ENCODE results near the gene PARD3.

- TF ChIP-seq MAX (IDR thresholded peaks at IDR 0.05): no peak
- TF ChIP-seq, protein P1, sequence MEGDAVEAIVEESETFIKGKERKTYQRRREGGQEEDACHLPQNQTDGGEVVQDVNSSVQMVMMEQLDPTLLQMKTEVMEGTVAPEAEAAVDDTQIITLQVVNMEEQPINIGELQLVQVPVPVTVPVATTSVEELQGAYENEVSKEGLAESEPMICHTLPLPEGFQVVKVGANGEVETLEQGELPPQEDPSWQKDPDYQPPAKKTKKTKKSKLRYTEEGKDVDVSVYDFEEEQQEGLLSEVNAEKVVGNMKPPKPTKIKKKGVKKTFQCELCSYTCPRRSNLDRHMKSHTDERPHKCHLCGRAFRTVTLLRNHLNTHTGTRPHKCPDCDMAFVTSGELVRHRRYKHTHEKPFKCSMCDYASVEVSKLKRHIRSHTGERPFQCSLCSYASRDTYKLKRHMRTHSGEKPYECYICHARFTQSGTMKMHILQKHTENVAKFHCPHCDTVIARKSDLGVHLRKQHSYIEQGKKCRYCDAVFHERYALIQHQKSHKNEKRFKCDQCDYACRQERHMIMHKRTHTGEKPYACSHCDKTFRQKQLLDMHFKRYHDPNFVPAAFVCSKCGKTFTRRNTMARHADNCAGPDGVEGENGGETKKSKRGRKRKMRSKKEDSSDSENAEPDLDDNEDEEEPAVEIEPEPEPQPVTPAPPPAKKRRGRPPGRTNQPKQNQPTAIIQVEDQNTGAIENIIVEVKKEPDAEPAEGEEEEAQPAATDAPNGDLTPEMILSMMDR (IDR thresholded peaks at IDR 0.05): no peak
- TF ChIP-seq, protein P2, sequence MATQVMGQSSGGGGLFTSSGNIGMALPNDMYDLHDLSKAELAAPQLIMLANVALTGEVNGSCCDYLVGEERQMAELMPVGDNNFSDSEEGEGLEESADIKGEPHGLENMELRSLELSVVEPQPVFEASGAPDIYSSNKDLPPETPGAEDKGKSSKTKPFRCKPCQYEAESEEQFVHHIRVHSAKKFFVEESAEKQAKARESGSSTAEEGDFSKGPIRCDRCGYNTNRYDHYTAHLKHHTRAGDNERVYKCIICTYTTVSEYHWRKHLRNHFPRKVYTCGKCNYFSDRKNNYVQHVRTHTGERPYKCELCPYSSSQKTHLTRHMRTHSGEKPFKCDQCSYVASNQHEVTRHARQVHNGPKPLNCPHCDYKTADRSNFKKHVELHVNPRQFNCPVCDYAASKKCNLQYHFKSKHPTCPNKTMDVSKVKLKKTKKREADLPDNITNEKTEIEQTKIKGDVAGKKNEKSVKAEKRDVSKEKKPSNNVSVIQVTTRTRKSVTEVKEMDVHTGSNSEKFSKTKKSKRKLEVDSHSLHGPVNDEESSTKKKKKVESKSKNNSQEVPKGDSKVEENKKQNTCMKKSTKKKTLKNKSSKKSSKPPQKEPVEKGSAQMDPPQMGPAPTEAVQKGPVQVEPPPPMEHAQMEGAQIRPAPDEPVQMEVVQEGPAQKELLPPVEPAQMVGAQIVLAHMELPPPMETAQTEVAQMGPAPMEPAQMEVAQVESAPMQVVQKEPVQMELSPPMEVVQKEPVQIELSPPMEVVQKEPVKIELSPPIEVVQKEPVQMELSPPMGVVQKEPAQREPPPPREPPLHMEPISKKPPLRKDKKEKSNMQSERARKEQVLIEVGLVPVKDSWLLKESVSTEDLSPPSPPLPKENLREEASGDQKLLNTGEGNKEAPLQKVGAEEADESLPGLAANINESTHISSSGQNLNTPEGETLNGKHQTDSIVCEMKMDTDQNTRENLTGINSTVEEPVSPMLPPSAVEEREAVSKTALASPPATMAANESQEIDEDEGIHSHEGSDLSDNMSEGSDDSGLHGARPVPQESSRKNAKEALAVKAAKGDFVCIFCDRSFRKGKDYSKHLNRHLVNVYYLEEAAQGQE (IDR thresholded peaks at IDR 0.05): no peak
- no peak for TF ChIP-seq CHD4 (IDR thresholded peaks at IDR 0.05; ENCODE audit: borderline replicate concordance)
- TF ChIP-seq BCL3 (IDR thresholded peaks at IDR 0.05): no peak
- TF ChIP-seq ESRRA (IDR thresholded peaks at IDR 0.05; ENCODE audit: borderline replicate concordance, low read length): no peak
- TF ChIP-seq MAZ (IDR thresholded peaks at IDR 0.05; ENCODE audit: borderline replicate concordance, low read depth, low read length): no peak
Observed at GRCh38 chr10:34593374-34593890, 221.7 kb downstream of the PARD3 start.

Data from A549 (cell line).